ENCODE data around the gene SKA2. TPM values are rescaled to one million over a fixed set of nuclear protein-coding genes. Genes with fewer than 3 reads are reported as not detected.
A peak's percentile ranks its signal among the peaks of the same experiment; 100 is the strongest.

The SKA2 gene, protein sequence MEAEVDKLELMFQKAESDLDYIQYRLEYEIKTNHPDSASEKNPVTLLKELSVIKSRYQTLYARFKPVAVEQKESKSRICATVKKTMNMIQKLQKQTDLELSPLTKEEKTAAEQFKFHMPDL
- total RNA-seq: 10 to 100 TPM; 10.5 to 29.6 TPM
- polyA plus RNA-seq: 10 to 100 TPM; 11.2 to 12.2 TPM

DNA sequence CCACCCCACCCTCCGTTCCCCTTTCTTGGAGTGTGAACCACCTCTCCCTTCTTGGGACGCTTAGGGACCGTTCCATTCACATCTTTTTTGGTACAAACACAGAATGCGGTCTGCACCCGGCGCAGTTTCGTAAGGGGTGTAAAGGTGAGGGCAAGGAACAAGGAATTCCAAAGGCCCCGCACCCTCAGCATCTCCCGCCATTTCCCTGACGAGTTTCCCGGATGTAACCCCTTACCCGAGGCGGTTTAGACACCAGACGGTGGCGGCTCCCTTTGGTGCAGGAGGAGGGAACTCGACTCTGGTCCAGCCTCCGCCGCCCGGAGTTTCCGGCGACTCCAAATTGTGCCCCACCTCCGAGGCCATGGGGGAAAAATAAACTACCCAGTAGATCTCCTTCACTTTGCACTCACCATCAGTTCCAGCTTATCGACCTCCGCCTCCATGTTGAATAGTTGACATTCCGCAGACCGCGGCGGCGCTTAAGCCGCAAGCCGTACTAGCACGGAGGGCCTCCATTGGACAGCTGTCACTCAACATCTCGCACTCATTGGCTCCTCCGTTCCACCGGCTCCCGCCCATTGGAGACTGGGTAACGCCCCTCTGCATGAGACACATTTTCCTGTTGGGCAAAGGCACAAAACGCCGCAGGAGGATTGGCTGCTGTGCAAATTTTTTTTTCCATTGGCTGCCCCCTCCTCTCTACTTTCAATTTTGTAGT lies at the start of gene SKA2:
SKA2 (minus strand) TSS at position 466 of the 718 bp plus-strand sequence; CDS start at position 443, 23 bp downstream.
- TF ChIP-seq, protein P1, sequence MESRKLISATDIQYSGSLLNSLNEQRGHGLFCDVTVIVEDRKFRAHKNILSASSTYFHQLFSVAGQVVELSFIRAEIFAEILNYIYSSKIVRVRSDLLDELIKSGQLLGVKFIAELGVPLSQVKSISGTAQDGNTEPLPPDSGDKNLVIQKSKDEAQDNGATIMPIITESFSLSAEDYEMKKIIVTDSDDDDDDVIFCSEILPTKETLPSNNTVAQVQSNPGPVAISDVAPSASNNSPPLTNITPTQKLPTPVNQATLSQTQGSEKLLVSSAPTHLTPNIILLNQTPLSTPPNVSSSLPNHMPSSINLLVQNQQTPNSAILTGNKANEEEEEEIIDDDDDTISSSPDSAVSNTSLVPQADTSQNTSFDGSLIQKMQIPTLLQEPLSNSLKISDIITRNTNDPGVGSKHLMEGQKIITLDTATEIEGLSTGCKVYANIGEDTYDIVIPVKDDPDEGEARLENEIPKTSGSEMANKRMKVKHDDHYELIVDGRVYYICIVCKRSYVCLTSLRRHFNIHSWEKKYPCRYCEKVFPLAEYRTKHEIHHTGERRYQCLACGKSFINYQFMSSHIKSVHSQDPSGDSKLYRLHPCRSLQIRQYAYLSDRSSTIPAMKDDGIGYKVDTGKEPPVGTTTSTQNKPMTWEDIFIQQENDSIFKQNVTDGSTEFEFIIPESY (IDR thresholded peaks at IDR 0.05): peak; percentile 60
- no peak for TF ChIP-seq RXRA (IDR thresholded peaks at IDR 0.05)
- TF ChIP-seq EGR1 (IDR thresholded peaks at IDR 0.05; ENCODE audit: low read depth in 2 of 2): peak; percentile 54 to 88
- peak; percentile 97 to 98 for TF ChIP-seq JUND (IDR thresholded peaks at IDR 0.05)
- TF ChIP-seq HNF4A (conservative IDR thresholded peaks at IDR 0.05): peak in 1 of 2 donors; percentile 44
- TF ChIP-seq, protein P2, sequence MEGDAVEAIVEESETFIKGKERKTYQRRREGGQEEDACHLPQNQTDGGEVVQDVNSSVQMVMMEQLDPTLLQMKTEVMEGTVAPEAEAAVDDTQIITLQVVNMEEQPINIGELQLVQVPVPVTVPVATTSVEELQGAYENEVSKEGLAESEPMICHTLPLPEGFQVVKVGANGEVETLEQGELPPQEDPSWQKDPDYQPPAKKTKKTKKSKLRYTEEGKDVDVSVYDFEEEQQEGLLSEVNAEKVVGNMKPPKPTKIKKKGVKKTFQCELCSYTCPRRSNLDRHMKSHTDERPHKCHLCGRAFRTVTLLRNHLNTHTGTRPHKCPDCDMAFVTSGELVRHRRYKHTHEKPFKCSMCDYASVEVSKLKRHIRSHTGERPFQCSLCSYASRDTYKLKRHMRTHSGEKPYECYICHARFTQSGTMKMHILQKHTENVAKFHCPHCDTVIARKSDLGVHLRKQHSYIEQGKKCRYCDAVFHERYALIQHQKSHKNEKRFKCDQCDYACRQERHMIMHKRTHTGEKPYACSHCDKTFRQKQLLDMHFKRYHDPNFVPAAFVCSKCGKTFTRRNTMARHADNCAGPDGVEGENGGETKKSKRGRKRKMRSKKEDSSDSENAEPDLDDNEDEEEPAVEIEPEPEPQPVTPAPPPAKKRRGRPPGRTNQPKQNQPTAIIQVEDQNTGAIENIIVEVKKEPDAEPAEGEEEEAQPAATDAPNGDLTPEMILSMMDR (IDR thresholded peaks at IDR 0.05; ENCODE audit: low read depth, low read length, missing input control): no peak
- TF ChIP-seq, protein P3, sequence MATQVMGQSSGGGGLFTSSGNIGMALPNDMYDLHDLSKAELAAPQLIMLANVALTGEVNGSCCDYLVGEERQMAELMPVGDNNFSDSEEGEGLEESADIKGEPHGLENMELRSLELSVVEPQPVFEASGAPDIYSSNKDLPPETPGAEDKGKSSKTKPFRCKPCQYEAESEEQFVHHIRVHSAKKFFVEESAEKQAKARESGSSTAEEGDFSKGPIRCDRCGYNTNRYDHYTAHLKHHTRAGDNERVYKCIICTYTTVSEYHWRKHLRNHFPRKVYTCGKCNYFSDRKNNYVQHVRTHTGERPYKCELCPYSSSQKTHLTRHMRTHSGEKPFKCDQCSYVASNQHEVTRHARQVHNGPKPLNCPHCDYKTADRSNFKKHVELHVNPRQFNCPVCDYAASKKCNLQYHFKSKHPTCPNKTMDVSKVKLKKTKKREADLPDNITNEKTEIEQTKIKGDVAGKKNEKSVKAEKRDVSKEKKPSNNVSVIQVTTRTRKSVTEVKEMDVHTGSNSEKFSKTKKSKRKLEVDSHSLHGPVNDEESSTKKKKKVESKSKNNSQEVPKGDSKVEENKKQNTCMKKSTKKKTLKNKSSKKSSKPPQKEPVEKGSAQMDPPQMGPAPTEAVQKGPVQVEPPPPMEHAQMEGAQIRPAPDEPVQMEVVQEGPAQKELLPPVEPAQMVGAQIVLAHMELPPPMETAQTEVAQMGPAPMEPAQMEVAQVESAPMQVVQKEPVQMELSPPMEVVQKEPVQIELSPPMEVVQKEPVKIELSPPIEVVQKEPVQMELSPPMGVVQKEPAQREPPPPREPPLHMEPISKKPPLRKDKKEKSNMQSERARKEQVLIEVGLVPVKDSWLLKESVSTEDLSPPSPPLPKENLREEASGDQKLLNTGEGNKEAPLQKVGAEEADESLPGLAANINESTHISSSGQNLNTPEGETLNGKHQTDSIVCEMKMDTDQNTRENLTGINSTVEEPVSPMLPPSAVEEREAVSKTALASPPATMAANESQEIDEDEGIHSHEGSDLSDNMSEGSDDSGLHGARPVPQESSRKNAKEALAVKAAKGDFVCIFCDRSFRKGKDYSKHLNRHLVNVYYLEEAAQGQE (IDR thresholded peaks at IDR 0.05): no peak
- TF ChIP-seq NR2F2 (IDR thresholded peaks at IDR 0.05): no peak
- TF ChIP-seq GABPA (IDR thresholded peaks at IDR 0.05 in 1 of 2, conservative IDR thresholded peaks at IDR 0.05 in 1 of 2): peak; percentile 13 to 71
- TF ChIP-seq, protein P4, sequence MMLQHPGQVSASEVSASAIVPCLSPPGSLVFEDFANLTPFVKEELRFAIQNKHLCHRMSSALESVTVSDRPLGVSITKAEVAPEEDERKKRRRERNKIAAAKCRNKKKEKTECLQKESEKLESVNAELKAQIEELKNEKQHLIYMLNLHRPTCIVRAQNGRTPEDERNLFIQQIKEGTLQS (IDR thresholded peaks at IDR 0.05): peak; percentile 86
- no peak for TF ChIP-seq TAF1 (conservative IDR thresholded peaks at IDR 0.05)
- TF ChIP-seq YY1 (IDR thresholded peaks at IDR 0.05): peak; percentile 98
- TF ChIP-seq RAD21 (IDR thresholded peaks at IDR 0.05): peak in 1 of 2 donors; percentile 4
- TF ChIP-seq, protein P5, sequence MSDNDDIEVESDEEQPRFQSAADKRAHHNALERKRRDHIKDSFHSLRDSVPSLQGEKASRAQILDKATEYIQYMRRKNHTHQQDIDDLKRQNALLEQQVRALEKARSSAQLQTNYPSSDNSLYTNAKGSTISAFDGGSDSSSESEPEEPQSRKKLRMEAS (IDR thresholded peaks at IDR 0.05): no peak
- peak; percentile 100 for TF ChIP-seq SP1 (IDR thresholded peaks at IDR 0.05)
- Histone ChIP-seq H3K9ac (ENCODE audit: low read depth in 1 of 2, low read length in 2 of 2) (peak within 1 kb of the TSS; percentile 73 to 83), H3K27ac (ENCODE audit: low read depth in 1 of 2, low read length in 2 of 2) (peak within 1 kb of the TSS; percentile 56 to 64), H3K36me3 (ENCODE audit: control insufficient read depth in 4 of 4, insufficient read depth in 3 of 4, low read depth in 1 of 4, low read length in 3 of 4) (no peaks in the 10 kb centered on the region), H3K27me3 (ENCODE audit: control insufficient read depth in 4 of 4, insufficient read depth in 4 of 4, low read length in 3 of 4) (no peaks in the 10 kb centered on the region), H3K9me3 (ENCODE audit: control insufficient read depth in 4 of 4, low read length in 3 of 4) (no peaks in the 10 kb centered on the region), H3K4me1 (ENCODE audit: control insufficient read depth in 4 of 4, insufficient read depth in 4 of 4, low read length in 3 of 4) (peaks cover 6 to 10% (median 9%) of the 10 kb centered on the region in 4 donors), H3K4me3 (ENCODE audit: low read depth in 1 of 3, low read length in 3 of 3) (peak within 1 kb of the TSS; percentile 70 to 94 (median 81))
- WGBS: under 1% methylated on average over 39 of the region's 39 CpGs
- peak; percentile 95 for DNase-seq (ENCODE audit: low spot score)

All from liver (tissue), 9 donors.